NCI-H1694 treated with DMSO at 0.1 percent for 48 hours (cell line): ENCODE results near the gene HIRA.
"Not testable (repeated sequence)": the region's sequence is repeated elsewhere in the genome, so short reads cannot be mapped to it uniquely, and the experiment has no call there.

Experiments
- DNase-seq: peaks from one replicate; lab custom pipeline; 2025; lab: John Stamatoyannopoulos, UW

The HIRA gene

GRCh38 chr22:19325296-19325948 lies 106.1 kb downstream of the HIRA start:
- no peak for DNase-seq

GRCh38 chr22:19323420-19323819 lies 108.1 kb downstream of the HIRA start:
- DNase-seq = not testable (repeated sequence)

GRCh38 chr22:19321757-19322156 lies 109.8 kb downstream of the HIRA start:
- no peak for DNase-seq

- DNase-seq = not testable (repeated sequence)
These were observed 111.4 kb downstream of the HIRA start for GRCh38 chr22:19320136-19320535.

GRCh38 chr22:19319281-19319680 lies 112.3 kb downstream of the HIRA start:
- DNase-seq = no peak

GRCh38 chr22:19317865-19318264 lies 113.7 kb downstream of the HIRA start:
- no peak for DNase-seq

GRCh38 chr22:19307872-19308271 lies 123.7 kb downstream of the HIRA start:
- no peak for DNase-seq

- DNase-seq = not testable (repeated sequence)
These were observed 125.0 kb downstream of the HIRA start for GRCh38 chr22:19306535-19306934.

GRCh38 chr22:19304547-19304946 lies 127.0 kb downstream of the HIRA start:
- no peak for DNase-seq

GRCh38 chr22:19303785-19304184 lies 127.7 kb downstream of the HIRA start:
- DNase-seq = no peak

GRCh38 chr22:19295733-19296132 lies 135.8 kb downstream of the HIRA start:
- no peak for DNase-seq

GRCh38 chr22:19292458-19293230 lies 138.9 kb downstream of the HIRA start:
- DNase-seq = no peak

- peak; percentile 23 for DNase-seq
These were observed 139.7 kb downstream of the HIRA start, which contains the start of gene CLTCL1 for GRCh38 chr22:19291580-19292457. TSS of gene CLTCL1 (minus strand) at chr22:19291719. CDS start at chr22:19291641, 78 bp downstream.

GRCh38 chr22:19291218-19291579 lies 140.3 kb downstream of the HIRA start:
- no peak for DNase-seq

- no peak for DNase-seq
These were observed 140.9 kb downstream of the HIRA start for GRCh38 chr22:19290400-19291217.

GRCh38 chr22:19289475-19290161 lies 141.9 kb downstream of the HIRA start:
- no peak for DNase-seq

- no peak for DNase-seq
These were observed 143.6 kb downstream of the HIRA start for GRCh38 chr22:19287889-19288288.

- peak; percentile 46 for DNase-seq
These were observed 144.3 kb downstream of the HIRA start for GRCh38 chr22:19287076-19287707.

- no peak for DNase-seq
These were observed 145.7 kb downstream of the HIRA start for GRCh38 chr22:19285831-19286230.
